ENCODE data around the gene PHYH. TPM values are rescaled to one million over a fixed set of nuclear protein-coding genes. Genes with fewer than 3 reads are reported as not detected.
A peak's percentile ranks its signal among the peaks of the same experiment; 100 is the strongest.

Gene PHYH
- total RNA-seq, 1 donor from 2014 or later, result 19.9 TPM

- H3K27me3 Mint-ChIP-seq, result no peaks in the 10 kb centered on the region
- TF ChIP-seq CTCF (IDR thresholded peaks at IDR 0.05; ENCODE audit: unreplicated experiment), result no peak
- no peaks in the 10 kb centered on the region for H3K36me3 Mint-ChIP-seq (ENCODE audit: insufficient read depth)
- no peak overlapping the region for H3K4me3 Mint-ChIP-seq (ENCODE audit: low read depth)
- no peaks in the 10 kb centered on the region for H3K9me3 Mint-ChIP-seq (ENCODE audit: low read depth)
- H3K27ac Mint-ChIP-seq, result no peak overlapping the region
- H3K4me1 Mint-ChIP-seq (ENCODE audit: low read depth), result peaks cover 2% of the 10 kb centered on the region
- no peak for DNase-seq (ENCODE audit: low spot score, unreplicated experiment)
Measured at GRCh38 chr10:13310518-13311176, 10.8 kb upstream of the PHYH start.

- Mint-ChIP-seq H3K36me3 (ENCODE audit: insufficient read depth) (no peaks in the 10 kb centered on the region), H3K4me1 (ENCODE audit: low read depth) (peaks cover 2% of the 10 kb centered on the region), H3K27ac (no peak overlapping the region), H3K27me3 (no peaks in the 10 kb centered on the region), H3K9me3 (ENCODE audit: low read depth) (no peaks in the 10 kb centered on the region), H3K4me3 (ENCODE audit: low read depth) (no peak overlapping the region)
- DNase-seq (ENCODE audit: low spot score, unreplicated experiment), result no peak
- no peak for TF ChIP-seq CTCF (IDR thresholded peaks at IDR 0.05; ENCODE audit: unreplicated experiment)
Measured at GRCh38 chr10:13309792-13310191, 9.9 kb upstream of the PHYH start.

- DNase-seq (ENCODE audit: low spot score, unreplicated experiment), result no peak
- Mint-ChIP-seq H3K27ac (no peak overlapping the region), H3K9me3 (ENCODE audit: low read depth) (no peaks in the 10 kb centered on the region), H3K36me3 (ENCODE audit: insufficient read depth) (no peaks in the 10 kb centered on the region), H3K4me1 (ENCODE audit: low read depth) (peaks cover 2% of the 10 kb centered on the region), H3K27me3 (no peaks in the 10 kb centered on the region), H3K4me3 (ENCODE audit: low read depth) (no peak overlapping the region)
- TF ChIP-seq CTCF (IDR thresholded peaks at IDR 0.05; ENCODE audit: unreplicated experiment), result no peak
Measured at GRCh38 chr10:13308096-13308495, 8.2 kb upstream of the PHYH start.

- Mint-ChIP-seq H3K4me3 (ENCODE audit: low read depth) (no peak overlapping the region), H3K36me3 (ENCODE audit: insufficient read depth) (no peaks in the 10 kb centered on the region), H3K27me3 (no peaks in the 10 kb centered on the region), H3K4me1 (ENCODE audit: low read depth) (peaks cover 7% of the 10 kb centered on the region), H3K9me3 (ENCODE audit: low read depth) (no peaks in the 10 kb centered on the region), H3K27ac (peak overlapping the region; percentile 73)
- DNase-seq (ENCODE audit: low spot score, unreplicated experiment), result no peak
- no peak for TF ChIP-seq CTCF (IDR thresholded peaks at IDR 0.05; ENCODE audit: unreplicated experiment)
Measured at GRCh38 chr10:13306103-13306502, 6.2 kb upstream of the PHYH start.

GRCh38 chr10:13302821-13303555 lies 3.1 kb upstream of the PHYH start:
- Mint-ChIP-seq H3K4me1 (ENCODE audit: low read depth) (peaks cover 9% of the 10 kb centered on the region), H3K36me3 (ENCODE audit: insufficient read depth) (no peaks in the 10 kb centered on the region), H3K9me3 (ENCODE audit: low read depth) (no peaks in the 10 kb centered on the region), H3K27ac (peak overlapping the region; percentile 96), H3K4me3 (ENCODE audit: low read depth) (peak overlapping the region; percentile 82), H3K27me3 (no peaks in the 10 kb centered on the region)
- no peak for TF ChIP-seq CTCF (IDR thresholded peaks at IDR 0.05; ENCODE audit: unreplicated experiment)
- DNase-seq (ENCODE audit: low spot score, unreplicated experiment), result no peak
